Measurements from ENCODE around the gene RUNDC3A. TPM values are rescaled to one million over a fixed set of nuclear protein-coding genes. Genes with fewer than 3 reads are reported as not detected.
"Not testable (repeated sequence)": the region's sequence is repeated elsewhere in the genome, so short reads cannot be mapped to it uniquely, and the experiment has no call there.

The RUNDC3A gene
- total RNA-seq, 4 donors from 2014 or later: 0.54 to 1.5 (median 0.69) TPM; not detected in 1

DNA sequence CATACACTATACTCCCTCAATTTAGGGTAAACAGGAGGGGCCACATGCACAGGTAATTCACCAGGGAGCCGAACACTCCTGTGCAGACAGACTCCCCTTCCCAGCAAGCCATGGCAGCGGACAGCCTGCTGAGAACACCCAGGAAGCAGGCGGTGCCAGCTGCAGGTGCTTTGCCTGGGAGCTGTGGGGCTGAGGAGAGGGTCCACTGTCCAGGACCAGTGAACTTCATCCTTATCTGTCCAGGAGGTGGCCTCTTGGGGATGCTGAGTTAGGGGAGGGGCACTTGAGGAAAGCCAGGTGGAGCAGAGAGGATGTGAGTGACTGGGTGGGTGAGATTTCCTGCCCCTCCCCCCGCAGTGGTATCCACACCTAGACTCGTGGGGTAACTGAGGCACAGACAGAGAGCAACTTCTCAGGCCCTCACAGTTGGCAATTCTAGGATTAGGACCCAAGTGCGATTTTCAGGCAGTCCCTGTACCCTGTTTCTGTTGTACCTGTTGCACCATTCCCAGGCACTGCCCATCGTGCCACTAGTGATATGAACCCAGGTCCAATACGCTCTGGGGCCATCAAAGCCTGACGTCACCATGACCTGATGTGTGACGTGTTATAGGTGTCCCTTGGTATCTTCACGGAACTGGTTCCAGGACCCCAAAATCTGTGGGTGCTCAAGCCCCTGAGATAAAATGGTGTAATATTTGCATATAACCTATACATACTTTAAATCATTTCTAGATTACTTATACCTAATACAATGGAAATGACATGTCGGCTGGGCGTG is 37.9 kb downstream of the RUNDC3A start:
- peak overlapping the region; percentile 83 to 97 for H3K4me3 ChIP-seq
- WGBS, 2 donors (ENCODE audit: low coverage in 1 of 2): 78 to 86% methylated on average over 5 to 9 of the region's 13 CpGs
- peaks cover 0 to 27% of the 10 kb centered on the region in 2 donors for H3K36me3 ChIP-seq
- TF ChIP-seq, protein P1, sequence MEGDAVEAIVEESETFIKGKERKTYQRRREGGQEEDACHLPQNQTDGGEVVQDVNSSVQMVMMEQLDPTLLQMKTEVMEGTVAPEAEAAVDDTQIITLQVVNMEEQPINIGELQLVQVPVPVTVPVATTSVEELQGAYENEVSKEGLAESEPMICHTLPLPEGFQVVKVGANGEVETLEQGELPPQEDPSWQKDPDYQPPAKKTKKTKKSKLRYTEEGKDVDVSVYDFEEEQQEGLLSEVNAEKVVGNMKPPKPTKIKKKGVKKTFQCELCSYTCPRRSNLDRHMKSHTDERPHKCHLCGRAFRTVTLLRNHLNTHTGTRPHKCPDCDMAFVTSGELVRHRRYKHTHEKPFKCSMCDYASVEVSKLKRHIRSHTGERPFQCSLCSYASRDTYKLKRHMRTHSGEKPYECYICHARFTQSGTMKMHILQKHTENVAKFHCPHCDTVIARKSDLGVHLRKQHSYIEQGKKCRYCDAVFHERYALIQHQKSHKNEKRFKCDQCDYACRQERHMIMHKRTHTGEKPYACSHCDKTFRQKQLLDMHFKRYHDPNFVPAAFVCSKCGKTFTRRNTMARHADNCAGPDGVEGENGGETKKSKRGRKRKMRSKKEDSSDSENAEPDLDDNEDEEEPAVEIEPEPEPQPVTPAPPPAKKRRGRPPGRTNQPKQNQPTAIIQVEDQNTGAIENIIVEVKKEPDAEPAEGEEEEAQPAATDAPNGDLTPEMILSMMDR (IDR thresholded peaks at IDR 0.05): no peak
- TF ChIP-seq EP300 (IDR thresholded peaks at IDR 0.05) (no peak), POLR2A (IDR thresholded peaks at IDR 0.05) (no peak), POLR2AphosphoS5 (IDR thresholded peaks at IDR 0.05) (no peak)
- peak overlapping the region in 3 of 4 donors; percentile 88 to 91 (median 88) for H3K27ac ChIP-seq
- peaks cover 0 to 30% (median 12%) of the 10 kb centered on the region in 3 donors for H3K4me1 ChIP-seq
- H3K27me3 ChIP-seq: no peaks in the 10 kb centered on the region
- H3K9me3 ChIP-seq: no peaks in the 10 kb centered on the region
- no peak for ATAC-seq

DNA sequence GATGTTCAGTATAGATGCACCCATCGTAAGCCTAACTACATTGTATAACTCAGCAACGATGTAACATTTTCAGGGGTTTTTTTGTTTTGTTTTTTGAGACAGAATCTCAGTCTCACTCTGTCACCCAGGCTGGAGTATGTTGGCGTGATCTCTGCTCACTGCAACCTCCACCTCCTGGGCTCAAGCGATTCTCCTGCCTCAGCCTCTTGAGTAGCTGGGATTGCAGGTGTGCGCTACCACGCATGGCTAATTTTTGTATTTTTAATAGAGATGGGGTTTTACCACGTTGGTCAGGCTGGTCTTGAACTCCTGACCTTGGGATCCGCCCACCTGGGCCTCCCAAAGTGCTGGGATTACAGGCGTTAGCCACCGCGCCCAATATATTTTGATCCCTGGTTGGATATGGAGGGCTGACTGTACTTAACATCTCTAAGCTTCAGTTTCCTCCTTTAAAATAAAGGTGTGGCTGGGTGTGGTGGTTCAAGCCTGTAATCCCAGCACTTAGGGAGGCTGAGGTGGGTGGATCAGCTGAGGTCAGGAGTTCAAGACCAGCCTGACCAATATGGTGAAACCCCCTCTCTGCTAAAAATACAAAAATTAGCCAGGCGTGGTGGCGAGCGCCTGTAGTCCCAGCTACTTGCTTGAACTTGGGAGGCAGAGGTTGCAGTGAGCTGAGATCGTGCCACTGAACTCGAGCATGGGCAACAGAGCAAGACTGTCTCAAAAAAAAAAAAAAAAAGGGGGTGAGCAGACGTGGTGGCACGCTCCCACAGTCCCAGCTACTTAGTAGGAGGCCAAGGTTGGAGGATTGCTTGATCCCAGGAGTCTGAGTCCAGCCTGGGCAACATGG is 39.0 kb downstream of the RUNDC3A start:
- not testable (repeated sequence) for H3K4me3 ChIP-seq, ATAC-seq, H3K27ac ChIP-seq, H3K27me3 ChIP-seq, H3K9me3 ChIP-seq
- peaks cover 0 to 39% of the 10 kb centered on the region in 2 donors for H3K36me3 ChIP-seq
- WGBS, 2 donors (ENCODE audit: low coverage in 1 of 2): 66 to 76% methylated on average over 9 to 14 of the region's 18 CpGs
- peaks cover 0 to 30% (median 12%) of the 10 kb centered on the region in 3 donors for H3K4me1 ChIP-seq

DNA sequence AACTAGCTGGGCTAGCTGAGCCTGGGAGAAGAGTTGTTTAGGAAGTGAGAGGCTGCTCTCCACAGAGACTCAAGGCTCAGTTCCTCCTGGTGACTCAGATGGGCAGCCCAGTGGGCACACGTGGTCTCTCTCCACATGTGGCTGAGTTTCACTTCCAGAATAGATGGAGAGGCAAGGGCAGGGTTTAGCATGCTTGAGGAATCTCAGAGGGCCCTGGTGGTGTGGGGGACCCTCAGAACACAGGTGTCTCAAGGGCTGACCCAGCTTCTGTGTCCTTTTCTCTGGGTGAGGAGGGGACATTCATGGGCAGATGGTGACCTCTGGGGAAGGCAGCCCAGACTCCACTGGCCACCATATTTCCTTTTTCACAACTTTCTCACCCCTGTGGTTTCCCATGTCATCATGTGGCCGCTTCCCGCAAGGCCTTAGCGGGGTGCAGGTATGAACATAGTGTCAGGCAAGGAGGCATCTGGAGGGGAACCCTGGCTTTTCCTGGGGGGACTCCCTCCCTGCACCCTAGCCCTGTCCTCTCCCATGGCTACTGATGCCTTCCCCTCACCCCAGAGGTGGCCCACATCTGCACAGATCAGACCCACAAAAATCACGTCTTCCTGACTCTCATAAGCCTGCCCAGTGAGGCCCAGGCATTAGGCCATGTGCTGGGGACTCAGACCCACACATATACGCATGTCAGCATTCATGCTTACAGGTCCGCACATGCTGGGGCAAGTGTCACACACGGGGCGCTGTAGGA is 40.0 kb downstream of the RUNDC3A start:
- no peak for TF ChIP-seq EP300 (IDR thresholded peaks at IDR 0.05)
- no peak for TF ChIP-seq POLR2A (IDR thresholded peaks at IDR 0.05)
- no peak for TF ChIP-seq POLR2AphosphoS5 (IDR thresholded peaks at IDR 0.05)
- TF ChIP-seq, protein P1 (IDR thresholded peaks at IDR 0.05): no peak
- Histone ChIP-seq H3K27ac (no peak overlapping the region), H3K36me3 (peaks cover 0 to 49% of the 10 kb centered on the region in 2 donors), H3K4me3 (no peak overlapping the region), H3K4me1 (peaks cover 0 to 33% (median 12%) of the 10 kb centered on the region in 3 donors), H3K27me3 (no peaks in the 10 kb centered on the region), H3K9me3 (no peaks in the 10 kb centered on the region)
- 33 to 76% methylated on average over 1 to 3 of the region's 9 CpGs for WGBS, 2 donors (ENCODE audit: low coverage in 1 of 2)
- no peak for ATAC-seq

DNA sequence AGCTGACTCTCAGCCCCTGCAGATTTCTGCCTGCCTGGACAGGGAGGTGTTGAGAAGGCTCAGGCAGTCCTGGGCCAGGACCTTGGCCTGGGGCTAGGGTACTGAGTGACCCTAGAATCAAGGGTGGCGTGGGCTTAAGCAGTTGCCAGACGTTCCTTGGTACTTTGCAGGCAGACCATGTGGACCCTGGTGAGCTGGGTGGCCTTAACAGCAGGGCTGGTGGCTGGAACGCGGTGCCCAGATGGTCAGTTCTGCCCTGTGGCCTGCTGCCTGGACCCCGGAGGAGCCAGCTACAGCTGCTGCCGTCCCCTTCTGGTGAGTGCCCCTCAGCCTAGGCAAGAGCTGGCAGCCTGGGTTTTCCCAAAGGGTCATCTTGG is 40.6 kb downstream of the RUNDC3A start:
- peaks cover 0 to 50% of the 10 kb centered on the region in 2 donors for H3K36me3 ChIP-seq
- no CpG with 5 or more reads among the region's 6 CpGs for WGBS, 2 donors (ENCODE audit: low coverage in 1 of 2)

More for the DNA sequence above, 40.6 kb downstream of the RUNDC3A start:
- H3K9me3 ChIP-seq: no peaks in the 10 kb centered on the region
- no peak overlapping the region for H3K4me3 ChIP-seq
- peaks cover 0 to 37% (median 12%) of the 10 kb centered on the region in 3 donors for H3K4me1 ChIP-seq
- ATAC-seq: no peak
- TF ChIP-seq POLR2AphosphoS5 (IDR thresholded peaks at IDR 0.05): no peak
- no peak for TF ChIP-seq EP300 (IDR thresholded peaks at IDR 0.05)
- TF ChIP-seq POLR2A (IDR thresholded peaks at IDR 0.05): no peak
- TF ChIP-seq, protein P1 (IDR thresholded peaks at IDR 0.05): no peak
- H3K27ac ChIP-seq: no peak overlapping the region
- H3K27me3 ChIP-seq: no peaks in the 10 kb centered on the region

Data from gastroesophageal sphincter (tissue), 4 donors.